Glutamatergic neuron (in vitro differentiated cells): ENCODE measurements around the gene PAK2. TPM values are rescaled to one million over a fixed set of nuclear protein-coding genes. Genes with fewer than 3 reads are reported as not detected.

ENCODE experiments used
- DNase-seq: peaks from one replicate; pipeline ENCODE4 v3.0.0; 2022
- H3K27ac Mint-ChIP-seq: one replicate; pipeline ENCODE4 v1.8.0; 2020; ENCODE audit warnings: mild to moderate bottlenecking, mixed read lengths, inconsistent platforms; ENCODE audit not compliant: unreplicated experiment
- H3K27me3 Mint-ChIP-seq: one replicate; pipeline ENCODE4 v1.8.0; 2020; ENCODE audit warnings: mild to moderate bottlenecking, moderate library complexity, mixed read lengths, inconsistent platforms; ENCODE audit not compliant: unreplicated experiment
- H3K36me3 Mint-ChIP-seq: one replicate; pipeline ENCODE4 v1.8.0; 2020; ENCODE audit warnings: mild to moderate bottlenecking, mixed read lengths, inconsistent platforms; ENCODE audit not compliant: unreplicated experiment
- H3K4me1 Mint-ChIP-seq: one replicate; pipeline ENCODE4 v1.8.0; 2020; ENCODE audit warnings: mild to moderate bottlenecking, low read depth, mixed read lengths, inconsistent platforms; ENCODE audit not compliant: unreplicated experiment
- H3K4me3 Mint-ChIP-seq: one replicate; pipeline ENCODE4 v1.8.0; 2020; ENCODE audit warnings: mild to moderate bottlenecking, mixed read lengths, inconsistent platforms; ENCODE audit not compliant: unreplicated experiment
- H3K9me3 Mint-ChIP-seq: one replicate; pipeline ENCODE4 v1.8.0; 2020; ENCODE audit warnings: mild to moderate bottlenecking, moderate library complexity, mixed read lengths, inconsistent platforms; ENCODE audit not compliant: unreplicated experiment
- total RNA-seq: library from RNA; stranded (reverse); fragmentation: NEBNext Ultra II Directional; extraction: Animal tissue kit (Norgen Biotek cat#: 25700); gene quantifications from one replicate; pipeline ENCODE4 v1.2.1, GENCODE V29; 2021; ENCODE audit not compliant: unreplicated experiment
- TF ChIP-seq, protein P1 (sequence below): fragments of 200-600 bp; sonication (generic); IDR thresholded peaks from one replicate; pipeline ENCODE4 v1.5.0; 2021; ENCODE audit not compliant: partially characterized antibody, unreplicated experiment

Gene PAK2
- total RNA-seq, 1 donor from 2014 or later, result 128 TPM

DNA sequence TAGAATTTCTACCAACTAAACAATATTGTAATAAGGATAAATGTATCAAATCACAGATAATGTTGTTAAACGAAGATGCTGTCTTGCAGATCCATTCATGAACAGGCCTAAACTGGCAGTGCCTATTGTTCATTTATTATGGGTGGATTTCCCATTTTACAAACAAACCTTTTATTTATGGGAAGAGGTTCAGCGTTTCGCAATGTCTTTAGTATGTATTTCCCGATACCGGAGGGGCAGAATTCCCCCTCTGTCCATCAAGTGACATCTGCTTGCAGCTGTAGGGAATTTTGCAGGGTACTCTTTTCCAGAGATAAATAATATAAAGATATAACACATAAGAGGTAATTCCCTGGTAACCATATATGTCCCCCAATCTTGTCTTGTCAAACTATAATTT lies 33.3 kb upstream of the PAK2 start:
- TF ChIP-seq, protein P1, sequence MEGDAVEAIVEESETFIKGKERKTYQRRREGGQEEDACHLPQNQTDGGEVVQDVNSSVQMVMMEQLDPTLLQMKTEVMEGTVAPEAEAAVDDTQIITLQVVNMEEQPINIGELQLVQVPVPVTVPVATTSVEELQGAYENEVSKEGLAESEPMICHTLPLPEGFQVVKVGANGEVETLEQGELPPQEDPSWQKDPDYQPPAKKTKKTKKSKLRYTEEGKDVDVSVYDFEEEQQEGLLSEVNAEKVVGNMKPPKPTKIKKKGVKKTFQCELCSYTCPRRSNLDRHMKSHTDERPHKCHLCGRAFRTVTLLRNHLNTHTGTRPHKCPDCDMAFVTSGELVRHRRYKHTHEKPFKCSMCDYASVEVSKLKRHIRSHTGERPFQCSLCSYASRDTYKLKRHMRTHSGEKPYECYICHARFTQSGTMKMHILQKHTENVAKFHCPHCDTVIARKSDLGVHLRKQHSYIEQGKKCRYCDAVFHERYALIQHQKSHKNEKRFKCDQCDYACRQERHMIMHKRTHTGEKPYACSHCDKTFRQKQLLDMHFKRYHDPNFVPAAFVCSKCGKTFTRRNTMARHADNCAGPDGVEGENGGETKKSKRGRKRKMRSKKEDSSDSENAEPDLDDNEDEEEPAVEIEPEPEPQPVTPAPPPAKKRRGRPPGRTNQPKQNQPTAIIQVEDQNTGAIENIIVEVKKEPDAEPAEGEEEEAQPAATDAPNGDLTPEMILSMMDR, result no peak
- Mint-ChIP-seq H3K36me3 (no peaks in the 10 kb centered on the region), H3K27me3 (no peaks in the 10 kb centered on the region), H3K27ac (no peak overlapping the region), H3K4me1 (peaks cover 2% of the 10 kb centered on the region), H3K4me3 (no peak overlapping the region), H3K9me3 (no peaks in the 10 kb centered on the region)
- DNase-seq, result no peak

DNA sequence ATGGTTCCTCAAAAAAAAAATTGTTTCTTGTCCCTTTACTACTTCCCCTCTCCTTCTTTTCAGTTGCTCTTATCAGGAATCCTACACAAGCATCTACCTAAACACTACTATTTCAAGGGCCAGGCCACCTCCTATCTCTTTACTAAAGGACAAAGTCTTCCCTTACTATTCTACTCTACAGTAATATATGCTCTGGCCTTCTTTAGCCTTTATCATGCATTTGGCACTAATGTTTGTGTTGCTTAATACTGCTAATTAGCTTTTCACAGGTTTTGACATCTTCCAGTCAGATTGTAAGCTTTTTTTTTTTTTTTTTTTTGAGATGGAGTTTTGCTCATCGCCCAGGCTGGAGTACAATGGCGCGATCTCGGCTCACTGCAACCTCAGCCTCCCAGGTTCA lies 32.9 kb upstream of the PAK2 start:
- H3K4me3 Mint-ChIP-seq, result no peak overlapping the region
- H3K4me1 Mint-ChIP-seq, result peaks cover 5% of the 10 kb centered on the region
- H3K36me3 Mint-ChIP-seq, result no peaks in the 10 kb centered on the region
- H3K27me3 Mint-ChIP-seq, result no peaks in the 10 kb centered on the region
- H3K9me3 Mint-ChIP-seq, result no peaks in the 10 kb centered on the region
- TF ChIP-seq, protein P1, result no peak
- no peak for DNase-seq
- H3K27ac Mint-ChIP-seq, result no peak overlapping the region

DNA sequence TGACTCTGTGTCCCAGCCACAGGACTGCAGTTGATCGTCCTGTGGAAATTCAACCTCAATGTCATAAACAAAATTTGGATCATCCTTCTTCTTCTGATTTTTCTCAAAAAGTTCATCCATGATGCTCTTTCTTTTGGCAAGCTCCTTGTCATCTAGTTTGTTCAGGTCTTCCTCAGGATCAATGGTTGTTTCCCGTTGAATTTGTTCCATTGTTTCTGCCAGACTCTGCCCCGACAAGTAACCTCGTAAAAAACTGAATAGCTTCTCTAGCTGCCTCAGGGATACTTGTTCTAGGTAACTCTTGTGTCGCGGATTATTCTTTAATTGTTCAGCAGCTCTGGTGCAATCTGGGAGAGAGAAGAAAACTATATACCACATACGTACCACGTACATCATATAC lies 32.1 kb upstream of the PAK2 start:
- H3K27me3 Mint-ChIP-seq, result no peaks in the 10 kb centered on the region
- TF ChIP-seq, protein P1, result no peak
- H3K4me1 Mint-ChIP-seq, result peaks cover 3% of the 10 kb centered on the region
- no peak for DNase-seq
- H3K36me3 Mint-ChIP-seq, result no peaks in the 10 kb centered on the region
- H3K9me3 Mint-ChIP-seq, result no peaks in the 10 kb centered on the region
- H3K27ac Mint-ChIP-seq, result no peak overlapping the region
- no peak overlapping the region for H3K4me3 Mint-ChIP-seq

DNA sequence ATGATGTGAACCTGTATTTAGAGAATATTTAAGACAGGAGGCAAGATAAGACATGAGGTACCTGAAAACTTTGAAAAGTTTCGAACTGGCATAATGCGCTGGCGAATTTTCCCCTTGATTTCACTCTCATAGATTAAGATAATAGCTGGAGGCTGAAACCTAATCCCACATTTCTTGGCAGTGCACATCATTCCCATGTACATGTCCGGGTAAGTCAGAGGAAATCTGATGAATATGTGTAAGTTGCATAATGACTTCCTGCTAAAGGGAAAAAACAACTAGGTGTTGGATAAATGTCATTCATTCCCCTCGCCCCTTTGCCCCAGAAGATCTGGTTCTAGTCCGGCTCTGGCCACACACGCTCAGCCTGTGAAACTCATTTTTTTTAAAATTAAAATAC lies 31.2 kb upstream of the PAK2 start:
- H3K36me3 Mint-ChIP-seq, result no peaks in the 10 kb centered on the region
- TF ChIP-seq, protein P1, result no peak
- no peaks in the 10 kb centered on the region for H3K27me3 Mint-ChIP-seq
- no peak overlapping the region for H3K27ac Mint-ChIP-seq
- no peak for DNase-seq
- peaks cover 5% of the 10 kb centered on the region for H3K4me1 Mint-ChIP-seq
- no peak overlapping the region for H3K4me3 Mint-ChIP-seq
- no peaks in the 10 kb centered on the region for H3K9me3 Mint-ChIP-seq

DNA sequence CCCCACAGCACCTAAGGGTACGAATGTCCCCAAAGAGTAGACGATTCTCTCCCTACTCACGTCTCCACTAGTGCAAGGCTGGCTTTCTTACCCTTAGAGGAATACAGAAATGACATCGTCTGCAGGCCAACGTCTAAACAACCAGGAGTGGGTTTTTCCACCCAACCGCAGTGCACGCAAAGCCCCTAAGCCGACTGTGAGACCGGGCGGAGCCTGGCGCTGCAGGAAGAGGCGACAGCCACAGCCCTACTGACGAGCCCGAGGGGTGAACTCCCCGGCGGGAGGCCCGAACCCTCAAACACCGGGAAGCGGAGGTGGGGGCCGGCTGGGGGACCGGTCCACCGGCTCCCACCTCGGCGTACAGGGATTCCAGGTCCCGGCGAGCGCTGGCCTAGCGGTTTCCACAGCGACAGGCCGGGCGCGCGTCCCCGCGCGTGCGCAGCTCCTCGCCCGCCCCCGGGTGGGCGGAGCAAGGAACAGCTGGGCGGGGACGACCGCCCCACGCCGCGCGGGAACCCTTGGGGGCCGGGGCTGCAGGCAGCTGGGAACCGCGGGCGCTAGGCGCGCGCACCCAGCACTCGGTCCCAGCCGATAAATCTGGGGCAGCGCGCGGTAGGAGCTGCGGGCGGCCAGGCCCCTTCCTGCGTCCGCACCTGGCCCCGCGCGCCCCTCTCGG lies 27.7 kb upstream of the PAK2 start, which contains the start of the genes CEP19 and PIGX:
CEP19 (minus strand) TSS at position 413 of the 676 bp plus-strand sequence. CDS start 3,593 bp downstream, outside the sequence.
PIGX (plus strand) TSS at position 540 of the 676 bp plus-strand sequence.
- peak; percentile 82 for DNase-seq
- peak within 1 kb of the TSS; percentile 96 for H3K4me3 Mint-ChIP-seq
- TF ChIP-seq, protein P1, result peak; percentile 20
- no peaks in the 10 kb centered on the region for H3K36me3 Mint-ChIP-seq
- peak within 1 kb of the TSS; percentile 34 for H3K27ac Mint-ChIP-seq
- H3K9me3 Mint-ChIP-seq, result no peaks in the 10 kb centered on the region
- H3K4me1 Mint-ChIP-seq, result peaks cover 5% of the 10 kb centered on the region
- no peaks in the 10 kb centered on the region for H3K27me3 Mint-ChIP-seq
